MCF 10A (cell line): Measurements from ENCODE around the gene GOLPH3. TPM values are rescaled to one million over a fixed set of nuclear protein-coding genes. Genes with fewer than 3 reads are reported as not detected.
"Not testable (repeated sequence)": the region's sequence is repeated elsewhere in the genome, so short reads cannot be mapped to it uniquely, and the experiment has no call there.

Experiments
- BruUV-seq: library from RNA; stranded (reverse); fragments of 400-500 nt; replicated peaks from 2 replicates; lab custom pipeline; 2021; lab: Mats Ljungman, UMichigan
- CTCF ChIA-PET: fragments of 300-600 bp; sonication (Branson Sonifier 250); formaldehyde crosslinking; extraction: SDS; loops from one replicate; lab custom pipeline; 2021; ENCODE audit warnings: antibody characterized with exemption, inconsistent platforms; lab: Yijun Ruan, JAX
- POLR2A ChIA-PET: fragments of 300-600, 350-650 bp; sonication (Branson Sonifier 250); formaldehyde crosslinking; extraction: SDS; loops from one replicate; lab custom pipeline; 2020; ENCODE audit warnings: antibody characterized with exemption, inconsistent platforms; lab: Yijun Ruan, JAX
- DNase-seq: peaks from one replicate; pipeline ENCODE4 v3.0.0-alpha.2; 2018; ENCODE audit not compliant: unreplicated experiment
- H3K27ac Mint-ChIP-seq: one replicate; pipeline ENCODE4 v1.8.0; 2022; ENCODE audit warnings: mild to moderate bottlenecking, low read depth, mixed read lengths; ENCODE audit not compliant: unreplicated experiment
- H3K27me3 Mint-ChIP-seq: one replicate; pipeline ENCODE4 v1.8.0; 2022; ENCODE audit warnings: mixed read lengths; ENCODE audit not compliant: insufficient read depth, unreplicated experiment
- H3K36me3 Mint-ChIP-seq: one replicate; pipeline ENCODE4 v1.8.0; 2022; ENCODE audit warnings: mild to moderate bottlenecking, moderate library complexity, mixed read lengths; ENCODE audit not compliant: insufficient read depth, unreplicated experiment
- H3K4me1 Mint-ChIP-seq: one replicate; pipeline ENCODE4 v1.8.0; 2022; ENCODE audit warnings: mixed read lengths; ENCODE audit not compliant: insufficient read depth, unreplicated experiment
- H3K4me3 Mint-ChIP-seq: one replicate; pipeline ENCODE4 v1.8.0; 2022; ENCODE audit warnings: mild to moderate bottlenecking, moderate library complexity, mixed read lengths; ENCODE audit not compliant: unreplicated experiment
- H3K9me3 Mint-ChIP-seq: one replicate; pipeline ENCODE4 v1.8.0; 2022; ENCODE audit warnings: mixed read lengths; ENCODE audit not compliant: unreplicated experiment
- CTCF ChIP-seq: fragments of 200-600 bp; IDR thresholded peaks from one replicate; pipeline ENCODE4 v1.8.0; 2022; ENCODE audit warnings: antibody characterized with exemption, mild to moderate bottlenecking; ENCODE audit not compliant: unreplicated experiment
- intact Hi-C: fragments of 100-400 bp; cut with micrococcal nuclease; formaldehyde crosslinking; loops from 2 replicates; pipeline ENCODE4 v1.14.1; 2022
- total RNA-seq: library from RNA; stranded (reverse); gene quantifications from 2 replicates; pipeline ENCODE4 v1.2.3, GENCODE V29; 2022

GOLPH3 gene
- total RNA-seq, 1 experiment from 2014 or later = 89.6 TPM

GRCh38 chr5:32182463-32183063, 8.4 kb upstream of the GOLPH3 start:
- H3K4me3 Mint-ChIP-seq = no peak overlapping the region
- no peaks in the 10 kb centered on the region for H3K4me1 Mint-ChIP-seq
- intact Hi-C loops = no loop called here
- H3K36me3 Mint-ChIP-seq = no peaks in the 10 kb centered on the region
- CTCF ChIA-PET = no interaction called here
- no peaks in the 10 kb centered on the region for H3K27me3 Mint-ChIP-seq
- H3K27ac Mint-ChIP-seq = no peak overlapping the region
- H3K9me3 Mint-ChIP-seq = no peaks in the 10 kb centered on the region
- POLR2A ChIA-PET = interaction anchor here (1.6 kb wide), 1 partner anchor 9 kb away, joined by 5 read pairs; no protein-coding TSS in a partner anchor
- DNase-seq = no peak
- no peak for TF ChIP-seq CTCF
- no TSS peak for BruUV-seq

- intact Hi-C loops = no loop called here
- peaks cover 30% of the 10 kb centered on the region for H3K4me1 Mint-ChIP-seq
- ChIA-PET POLR2A (interaction anchor here (0.6 to 2.8 kb wide), 23 partner anchors 8 to 1658 kb away, joined by 3 to 23 read pairs (median 4); partner anchors contain the start of genes C5orf22, DROSHA and MTMR12), CTCF (interaction anchor here (0.7 to 0.9 kb wide), 6 partner anchors 13 to 411 kb away, joined by 3 read pairs; no protein-coding TSS in a partner anchor)
- peak overlapping the region; percentile 95 for H3K27ac Mint-ChIP-seq
- peak; percentile 59 for DNase-seq
- peaks cover 56% of the 10 kb centered on the region for H3K36me3 Mint-ChIP-seq
- no peaks in the 10 kb centered on the region for H3K9me3 Mint-ChIP-seq
- H3K4me3 Mint-ChIP-seq = peak overlapping the region; percentile 98
- TF ChIP-seq CTCF = no peak
- no peaks in the 10 kb centered on the region for H3K27me3 Mint-ChIP-seq
- no TSS peak for BruUV-seq
These were observed 680 bp downstream of the GOLPH3 start for GRCh38 chr5:32173267-32174010.

- peaks cover 32% of the 10 kb centered on the region for H3K4me1 Mint-ChIP-seq
- no peaks in the 10 kb centered on the region for H3K9me3 Mint-ChIP-seq
- POLR2A ChIA-PET = interaction anchor here (0.6 to 2.0 kb wide), 15 partner anchors 10 to 590 kb away, joined by 3 to 23 read pairs (median 4); no protein-coding TSS in a partner anchor
- DNase-seq = peak; percentile 33
- BruUV-seq = TSS peak; percentile 35
- CTCF ChIA-PET = interaction anchor here (0.5 to 0.9 kb wide), 7 partner anchors 13 to 412 kb away, joined by 3 read pairs; no protein-coding TSS in a partner anchor
- H3K4me3 Mint-ChIP-seq = peak overlapping the region; percentile 98
- H3K27ac Mint-ChIP-seq = peak overlapping the region; percentile 95
- intact Hi-C loops = no loop called here
- no peaks in the 10 kb centered on the region for H3K27me3 Mint-ChIP-seq
- no peak for TF ChIP-seq CTCF
- peaks cover 62% of the 10 kb centered on the region for H3K36me3 Mint-ChIP-seq
These were observed 1.2 kb downstream of the GOLPH3 start for GRCh38 chr5:32172923-32173266.

- H3K9me3 Mint-ChIP-seq, H3K27me3 Mint-ChIP-seq, BruUV-seq, intact Hi-C loops: not testable (repeated sequence)
- H3K4me3 Mint-ChIP-seq = peak overlapping the region; percentile 98
- peaks cover 67% of the 10 kb centered on the region for H3K36me3 Mint-ChIP-seq
- POLR2A ChIA-PET = interaction anchor here (0.6 to 2.7 kb wide), 11 partner anchors 9 to 236 kb away, joined by 3 to 23 read pairs (median 5); no protein-coding TSS in a partner anchor
- H3K4me1 Mint-ChIP-seq = peaks cover 32% of the 10 kb centered on the region
- peak overlapping the region; percentile 95 for H3K27ac Mint-ChIP-seq
- CTCF ChIA-PET = interaction anchor here (0.5 to 1.8 kb wide), 3 partner anchors 14 to 343 kb away, joined by 3 to 6 read pairs (median 3); no protein-coding TSS in a partner anchor
- peak; percentile 22 for DNase-seq
These were observed 1.8 kb downstream of the GOLPH3 start for GRCh38 chr5:32172186-32172911.
